Upper lobe of right lung (tissue), 1 donor: ENCODE results near the gene IBA57. TPM values are rescaled to one million over a fixed set of nuclear protein-coding genes. Genes with fewer than 3 reads are reported as not detected.

Experiments used
- ATAC-seq: fragments of 200-7000 bp; cut with Tn5 transposase; one replicate; pipeline ENCODE4 v1.9.1; 2020; ENCODE audit warnings: mild to moderate bottlenecking, moderate library complexity
- DNase-seq: peaks from one replicate; pipeline ENCODE4 v3.0.0-alpha.2; 2020
- H3K27ac ChIP-seq: fragments of 200-600 bp; one replicate; pipeline ENCODE4 v1.8.0; 2022
- H3K27me3 ChIP-seq: fragments of 200-600 bp; one replicate; pipeline ENCODE4 v1.8.0; 2022; ENCODE audit warnings: mild to moderate bottlenecking
- H3K36me3 ChIP-seq: fragments of 200-600 bp; one replicate; pipeline ENCODE4 v1.8.0; 2022
- H3K4me1 ChIP-seq: fragments of 200-600 bp; one replicate; pipeline ENCODE4 v1.8.0; 2022
- H3K4me3 ChIP-seq: fragments of 200-600 bp; one replicate; pipeline ENCODE4 v1.8.0; 2022; ENCODE audit warnings: mild to moderate bottlenecking
- H3K9me3 ChIP-seq: fragments of 200-600 bp; one replicate; pipeline ENCODE4 v1.8.0; 2022
- CTCF ChIP-seq: fragments of 200-600 bp; IDR thresholded peaks from one replicate; pipeline ENCODE4 v1.8.0; 2022; ENCODE audit warnings: antibody characterized with exemption
- intact Hi-C: fragments of 100-400 bp; cut with DNase I; formaldehyde crosslinking; loops from one replicate; pipeline ENCODE4 v1.11.0; 2022
- total RNA-seq: library from RNA; stranded (reverse); fragmentation: NEBNext Ultra II Directional; extraction: Animal tissue kit (Norgen Biotek cat#: 25700); gene quantifications from one replicate; pipeline ENCODE4 v1.2.1, GENCODE V29; 2021
- donor health status: DM: no; HTN: yes; CAD: no; lungs with severe emphysema.

Gene IBA57
- total RNA-seq, 1 donor from 2014 or later, result 13.0 TPM

- Histone ChIP-seq H3K27me3 (no peaks in the 10 kb centered on the region), H3K9me3 (no peaks in the 10 kb centered on the region), H3K4me3 (peak overlapping the region; percentile 64), H3K36me3 (no peaks in the 10 kb centered on the region), H3K27ac (no peak overlapping the region), H3K4me1 (peaks cover 7% of the 10 kb centered on the region)
- intact Hi-C loops, result no loop called here
- no peak for ATAC-seq
- no peak for TF ChIP-seq CTCF
- peak; percentile 66 for DNase-seq
Measured at GRCh38 chr1:228213917-228214808, 48.6 kb downstream of the IBA57 start.

GRCh38 chr1:228214921-228215662 lies 49.5 kb downstream of the IBA57 start:
- no peaks in the 10 kb centered on the region for H3K36me3 ChIP-seq
- no peak for TF ChIP-seq CTCF
- no peak for ATAC-seq
- no peaks in the 10 kb centered on the region for H3K9me3 ChIP-seq
- no peak for DNase-seq
- H3K27ac ChIP-seq, result no peak overlapping the region
- no peaks in the 10 kb centered on the region for H3K27me3 ChIP-seq
- no peak overlapping the region for H3K4me3 ChIP-seq
- peaks cover 7% of the 10 kb centered on the region for H3K4me1 ChIP-seq
- intact Hi-C loops, result no loop called here

- intact Hi-C loops, result no loop called here
Measured at GRCh38 chr1:228215663-228216116, 50.1 kb downstream of the IBA57 start.

GRCh38 chr1:228216371-228217320 lies 51.0 kb downstream of the IBA57 start:
- ATAC-seq, result no peak
- no peak overlapping the region for H3K27ac ChIP-seq
- no peak overlapping the region for H3K4me3 ChIP-seq
- no peak for DNase-seq
- no peaks in the 10 kb centered on the region for H3K9me3 ChIP-seq
- peaks cover 7% of the 10 kb centered on the region for H3K4me1 ChIP-seq
- H3K27me3 ChIP-seq, result no peaks in the 10 kb centered on the region
- intact Hi-C loops, result no loop called here
- H3K36me3 ChIP-seq, result no peaks in the 10 kb centered on the region
- TF ChIP-seq CTCF, result no peak

More at GRCh38 chr1:228215663-228216116, 50.1 kb downstream of the IBA57 start:
- Histone ChIP-seq H3K9me3 (no peaks in the 10 kb centered on the region), H3K4me3 (no peak overlapping the region), H3K27ac (no peak overlapping the region), H3K36me3 (no peaks in the 10 kb centered on the region), H3K27me3 (no peaks in the 10 kb centered on the region), H3K4me1 (peaks cover 7% of the 10 kb centered on the region)
- DNase-seq (no peak), ATAC-seq (no peak)
- TF ChIP-seq CTCF, result no peak
